SU-DHL-6 (cell line): ENCODE measurements around the gene ACOT8.

ENCODE experiments used
- H2AFZ ChIP-seq: fragments of 200-600 bp; sonication (generic); 2 replicates; pipeline ENCODE4 v1.6.1; 2014; ENCODE audit warnings: low read depth, mild to moderate bottlenecking, moderate library complexity, mixed read lengths, antibody characterized with exemption, low read length; ENCODE audit not compliant: severe bottlenecking
- H3F3A ChIP-seq: fragments of 200-600 bp; shearing (Covaris generic); 2 replicates; pipeline ENCODE4 v1.6.0; 2016; ENCODE audit warnings: antibody characterized with exemption, mild to moderate bottlenecking; ENCODE audit not compliant: insufficient read depth
- H3K27ac ChIP-seq: fragments of 200-600 bp; sonication (generic); 2 replicates; pipeline ENCODE4 v1.5.1; 2016; ENCODE audit warnings: low read depth, mild to moderate bottlenecking, low read length, moderate library complexity, mixed read lengths
- H3K27me3 ChIP-seq: fragments of 200-600 bp; sonication (generic), shearing (Covaris generic); 2 replicates; pipeline ENCODE4 v1.6.0; 2014; ENCODE audit warnings: mild to moderate bottlenecking, low read length
- H3K36me3 ChIP-seq: fragments of 200-600 bp; sonication (generic); 2 replicates; pipeline ENCODE4 v1.6.1; 2014; ENCODE audit warnings: mild to moderate bottlenecking, low read length, mixed read lengths
- H3K4me2 ChIP-seq: fragments of 300-600, 200-600 bp; shearing (Covaris generic), sonication (generic); 2 replicates; pipeline ENCODE4 v1.6.0; 2014; ENCODE audit warnings: low read length, low read depth, mild to moderate bottlenecking; ENCODE audit not compliant: poor library complexity, severe bottlenecking
- H3K4me3 ChIP-seq: fragments of 200-600 bp; sonication (generic); 2 replicates; pipeline ENCODE4 v1.5.1; 2014; ENCODE audit warnings: antibody characterized with exemption, low read length, mild to moderate bottlenecking, mixed read lengths; ENCODE audit not compliant: insufficient read depth, poor library complexity, severe bottlenecking
- H3K79me2 ChIP-seq: fragments of 200-600 bp; sonication (generic); 2 replicates; pipeline ENCODE4 v1.6.1; 2014; ENCODE audit warnings: mild to moderate bottlenecking, low read length, moderate library complexity; ENCODE audit not compliant: insufficient read depth
- H3K9ac ChIP-seq: fragments of 200-600 bp; sonication (generic); 2 replicates; pipeline ENCODE4 v1.7.0; 2014; ENCODE audit warnings: mild to moderate bottlenecking, low read length
- H3K9me2 ChIP-seq: fragments of 200-600 bp; sonication (generic); replicated peaks from 2 replicates; pipeline ENCODE4 v1.6.1; 2014; ENCODE audit warnings: low read length; ENCODE audit not compliant: insufficient read depth
- H3K9me3 ChIP-seq: fragments of 200-600 bp; sonication (generic); 2 replicates; pipeline ENCODE4 v1.6.1; 2014; ENCODE audit warnings: low read length, mixed read lengths; ENCODE audit not compliant: insufficient read depth
- H4K20me1 ChIP-seq: fragments of 200-600 bp; sonication (generic); 2 replicates; pipeline ENCODE4 v1.6.1; 2014; ENCODE audit warnings: low read depth, mild to moderate bottlenecking, antibody characterized with exemption, low read length, moderate library complexity, mixed read lengths
- CTCF ChIP-seq: fragments of 200-600 bp; sonication (generic); IDR thresholded peaks from one replicate; pipeline ENCODE4 v1.5.1; 2017; ENCODE audit warnings: antibody characterized with exemption, mild to moderate bottlenecking, low read length, moderate library complexity; ENCODE audit not compliant: insufficient read depth, poor library complexity, severe bottlenecking
- EZH2phosphoT487 ChIP-seq: fragments of 200-600 bp; sonication (generic), shearing (Covaris generic); conservative IDR thresholded peaks from 2 replicates; pipeline ENCODE4 v1.6.1; 2018; ENCODE audit warnings: mild to moderate bottlenecking, antibody characterized with exemption, low read length, moderate library complexity, mixed read lengths

Gene ACOT8

GRCh38 chr20:45792317-45793118, 64.7 kb downstream of the ACOT8 start:
- no peaks in the 10 kb centered on the region for H3F3A ChIP-seq
- H3K4me2 ChIP-seq: peak overlapping the region; percentile 71
- H3K27me3 ChIP-seq: no peaks in the 10 kb centered on the region
- peaks cover 12% of the 10 kb centered on the region; the same call in 1 of the 2 replicates for H3K79me2 ChIP-seq
- no peaks in the 10 kb centered on the region for H3K9me2 ChIP-seq
- peak overlapping the region; percentile 95 for H3K9ac ChIP-seq
- no peaks in the 10 kb centered on the region for H4K20me1 ChIP-seq
- TF ChIP-seq EZH2phosphoT487 (no peak), CTCF (no peak)
- no peaks in the 10 kb centered on the region for H3K9me3 ChIP-seq
- peak overlapping the region; percentile 24 for H3K27ac ChIP-seq
- H3K36me3 ChIP-seq: no peaks in the 10 kb centered on the region
- H3K4me3 ChIP-seq: peak overlapping the region; percentile 89
- H2AFZ ChIP-seq: peak overlapping the region; percentile 89
